Measurements from ENCODE around the gene DGKI. TPM values are rescaled to one million over a fixed set of nuclear protein-coding genes. Genes with fewer than 3 reads are reported as not detected.
"Not testable (repeated sequence)": the region's sequence is repeated elsewhere in the genome, so short reads cannot be mapped to it uniquely, and the experiment has no call there.

DGKI gene
- total RNA-seq, 3 donors from 2014 or later (not counting 1 experiment from before 2014, with no cell fraction given), result 0.53 TPM; not detected in 2

DNA sequence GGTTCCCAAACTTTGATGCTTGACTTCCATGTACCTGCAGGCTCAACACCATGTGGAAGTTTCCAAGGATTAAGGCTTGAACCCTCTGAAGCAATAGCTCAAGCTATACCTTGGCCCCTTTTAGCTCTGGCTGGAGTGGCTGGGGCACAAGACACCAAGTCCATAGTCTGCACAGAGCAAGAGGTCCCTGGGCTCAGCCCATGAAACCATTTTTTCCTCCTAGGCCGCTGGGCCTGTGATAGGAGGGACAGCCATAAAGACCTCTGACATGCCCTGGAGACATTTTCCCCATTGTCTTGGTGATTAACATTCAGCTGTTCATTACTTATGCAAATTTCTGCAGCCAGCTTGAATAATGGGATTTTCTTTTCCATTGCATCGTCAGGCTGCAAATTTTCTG, 14.4 kb downstream of the DGKI start:
- Mint-ChIP-seq H3K4me1 (no peaks in the 10 kb centered on the region), H3K4me3 (no peak overlapping the region), H3K9me3 (peaks cover 5 to 7% of the 10 kb centered on the region in 2 donors), H3K27ac (no peak overlapping the region), H3K36me3 (peaks cover 8% of the 10 kb centered on the region), H3K27me3 (ENCODE audit: low read depth in 2 of 2) (peaks cover 6 to 32% of the 10 kb centered on the region in 2 donors)
- 83% methylated on average over 2 of the region's 2 CpGs for WGBS (ENCODE audit: insufficient coverage)
- no peak for ATAC-seq
- H3K27ac ChIP-seq (ENCODE audit: low read length), result no peak overlapping the region
- H3K36me3 ChIP-seq (ENCODE audit: control insufficient read depth, insufficient read depth, low read length), result no peaks in the 10 kb centered on the region
- no peak overlapping the region for H3K4me3 ChIP-seq (ENCODE audit: low read length)
- peaks cover 11% of the 10 kb centered on the region for H3K9me3 ChIP-seq (ENCODE audit: control insufficient read depth, insufficient read depth, low read length)
- no peaks in the 10 kb centered on the region for H3K27me3 ChIP-seq (ENCODE audit: control insufficient read depth, insufficient read depth, low read length)
- TF ChIP-seq, protein P1, sequence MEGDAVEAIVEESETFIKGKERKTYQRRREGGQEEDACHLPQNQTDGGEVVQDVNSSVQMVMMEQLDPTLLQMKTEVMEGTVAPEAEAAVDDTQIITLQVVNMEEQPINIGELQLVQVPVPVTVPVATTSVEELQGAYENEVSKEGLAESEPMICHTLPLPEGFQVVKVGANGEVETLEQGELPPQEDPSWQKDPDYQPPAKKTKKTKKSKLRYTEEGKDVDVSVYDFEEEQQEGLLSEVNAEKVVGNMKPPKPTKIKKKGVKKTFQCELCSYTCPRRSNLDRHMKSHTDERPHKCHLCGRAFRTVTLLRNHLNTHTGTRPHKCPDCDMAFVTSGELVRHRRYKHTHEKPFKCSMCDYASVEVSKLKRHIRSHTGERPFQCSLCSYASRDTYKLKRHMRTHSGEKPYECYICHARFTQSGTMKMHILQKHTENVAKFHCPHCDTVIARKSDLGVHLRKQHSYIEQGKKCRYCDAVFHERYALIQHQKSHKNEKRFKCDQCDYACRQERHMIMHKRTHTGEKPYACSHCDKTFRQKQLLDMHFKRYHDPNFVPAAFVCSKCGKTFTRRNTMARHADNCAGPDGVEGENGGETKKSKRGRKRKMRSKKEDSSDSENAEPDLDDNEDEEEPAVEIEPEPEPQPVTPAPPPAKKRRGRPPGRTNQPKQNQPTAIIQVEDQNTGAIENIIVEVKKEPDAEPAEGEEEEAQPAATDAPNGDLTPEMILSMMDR (IDR thresholded peaks at IDR 0.05), result no peak
- no peaks in the 10 kb centered on the region for H3K4me1 ChIP-seq (ENCODE audit: control insufficient read depth, insufficient read depth, low read length)
- no peak for DNase-seq
- intact Hi-C loops (cut with micrococcal nuclease), result no loop called here

- H3K36me3 Mint-ChIP-seq; H3K27me3 ChIP-seq (ENCODE audit: control insufficient read depth, insufficient read depth, low read length); H3K27ac Mint-ChIP-seq; H3K9me3 Mint-ChIP-seq; ATAC-seq; H3K4me3 ChIP-seq (ENCODE audit: low read length); H3K4me1 ChIP-seq (ENCODE audit: control insufficient read depth, insufficient read depth, low read length); H3K4me3 Mint-ChIP-seq; intact Hi-C loops (cut with micrococcal nuclease); DNase-seq; H3K27ac ChIP-seq (ENCODE audit: low read length); H3K4me1 Mint-ChIP-seq; H3K36me3 ChIP-seq (ENCODE audit: control insufficient read depth, insufficient read depth, low read length): not testable (repeated sequence)
- WGBS (ENCODE audit: insufficient coverage), result no CpG with 5 or more reads among the region's 1 CpG
- H3K9me3 ChIP-seq (ENCODE audit: control insufficient read depth, insufficient read depth, low read length), result peaks cover 11% of the 10 kb centered on the region
- H3K27me3 Mint-ChIP-seq (ENCODE audit: low read depth in 2 of 2), result peaks cover 6 to 32% of the 10 kb centered on the region in 2 donors
Measured at GRCh38 chr7:137831555-137831954, 15.2 kb downstream of the DGKI start.

GRCh38 chr7:137829337-137829992, 17.3 kb downstream of the DGKI start:
- no peak for DNase-seq
- TF ChIP-seq, protein P1 (IDR thresholded peaks at IDR 0.05), result no peak
- H3K27me3 ChIP-seq (ENCODE audit: control insufficient read depth, insufficient read depth, low read length), result no peaks in the 10 kb centered on the region
- H3K27ac Mint-ChIP-seq, result no peak overlapping the region
- no peaks in the 10 kb centered on the region for H3K36me3 ChIP-seq (ENCODE audit: control insufficient read depth, insufficient read depth, low read length)
- peaks cover 11% of the 10 kb centered on the region for H3K9me3 ChIP-seq (ENCODE audit: control insufficient read depth, insufficient read depth, low read length)
- WGBS (ENCODE audit: insufficient coverage), result 85% methylated on average over 6 of the region's 7 CpGs
- H3K9me3 Mint-ChIP-seq, result peaks cover 5 to 7% of the 10 kb centered on the region in 2 donors
- H3K4me3 Mint-ChIP-seq, result no peak overlapping the region
- no peaks in the 10 kb centered on the region for H3K4me1 ChIP-seq (ENCODE audit: control insufficient read depth, insufficient read depth, low read length)
- peaks cover 8% of the 10 kb centered on the region for H3K36me3 Mint-ChIP-seq
- H3K27me3 Mint-ChIP-seq (ENCODE audit: low read depth in 2 of 2), result peaks cover 3 to 21% of the 10 kb centered on the region in 2 donors
- no peak overlapping the region for H3K4me3 ChIP-seq (ENCODE audit: low read length)
- no peak for ATAC-seq
- intact Hi-C loops (cut with micrococcal nuclease), result no loop called here
- H3K4me1 Mint-ChIP-seq, result no peaks in the 10 kb centered on the region
- H3K27ac ChIP-seq (ENCODE audit: low read length), result no peak overlapping the region

GRCh38 chr7:137828456-137828855, 18.3 kb downstream of the DGKI start:
- Histone ChIP-seq H3K9me3 (ENCODE audit: control insufficient read depth, insufficient read depth, low read length) (peaks cover 9% of the 10 kb centered on the region), H3K27ac (ENCODE audit: low read length) (no peak overlapping the region), H3K4me1 (ENCODE audit: control insufficient read depth, insufficient read depth, low read length) (no peaks in the 10 kb centered on the region), H3K4me3 (ENCODE audit: low read length) (no peak overlapping the region), H3K36me3 (ENCODE audit: control insufficient read depth, insufficient read depth, low read length) (no peaks in the 10 kb centered on the region), H3K27me3 (ENCODE audit: control insufficient read depth, insufficient read depth, low read length) (no peaks in the 10 kb centered on the region)
- Mint-ChIP-seq H3K9me3 (peaks cover 5 to 7% of the 10 kb centered on the region in 2 donors), H3K4me3 (no peak overlapping the region), H3K27me3 (ENCODE audit: low read depth in 2 of 2) (peaks cover 3 to 20% of the 10 kb centered on the region in 2 donors), H3K27ac (no peak overlapping the region), H3K36me3 (peaks cover 7% of the 10 kb centered on the region), H3K4me1 (no peaks in the 10 kb centered on the region)
- DNase-seq, result no peak
- TF ChIP-seq, protein P1 (IDR thresholded peaks at IDR 0.05), result no peak
- intact Hi-C loops (cut with micrococcal nuclease), result no loop called here
- WGBS (ENCODE audit: insufficient coverage), result 68% methylated on average over 1 of the region's 1 CpG
- no peak for ATAC-seq

All from natural killer cell (primary cell).